Activated gamma-delta T cell treated with anti-CD3 and anti-CD28 coated beads, Interleukin-2, amount 50 U/mL, for 16 hours (primary cell): ENCODE results near the gene HAND1.
"Not testable (repeated sequence)": the region's sequence is repeated elsewhere in the genome, so short reads cannot be mapped to it uniquely, and the experiment has no call there.

Experiments
- DNase-seq: peaks from one replicate; pipeline ENCODE4 v3.0.0-alpha.2; 2020; ENCODE audit warnings: low read depth

The HAND1 gene

GRCh38 chr5:154478224-154478565 lies at the start of gene HAND1:
Gene HAND1, minus strand, starts transcription at chr5:154478227. Its CDS starts 219 bp downstream, at chr5:154478008.
- no peak for DNase-seq

- DNase-seq, result no peak
These were observed 48.5 kb upstream of the HAND1 start for GRCh38 chr5:154526231-154527226.

GRCh38 chr5:154524859-154525258 lies 46.8 kb upstream of the HAND1 start:
- DNase-seq, result no peak

DNA sequence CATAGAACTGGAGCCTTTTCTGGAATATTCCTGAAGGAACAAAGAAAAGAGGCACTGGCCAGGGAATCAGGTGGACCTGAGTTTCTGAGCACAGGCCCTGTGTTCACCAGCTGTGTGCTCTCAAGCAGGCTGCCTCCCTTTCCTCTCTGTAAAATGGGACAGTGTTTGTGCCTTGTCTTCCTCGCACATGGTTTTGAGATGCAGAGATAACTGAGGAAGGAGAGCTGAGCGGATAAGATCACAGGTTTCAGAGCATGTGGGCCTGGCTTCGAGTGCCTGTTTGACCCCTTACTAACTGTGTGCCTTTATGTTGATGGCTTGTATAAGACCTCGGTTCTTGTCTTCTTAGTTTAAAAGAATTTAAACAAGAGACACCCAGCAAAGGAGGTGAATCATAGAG lies 46.2 kb upstream of the HAND1 start:
- no peak for DNase-seq

DNA sequence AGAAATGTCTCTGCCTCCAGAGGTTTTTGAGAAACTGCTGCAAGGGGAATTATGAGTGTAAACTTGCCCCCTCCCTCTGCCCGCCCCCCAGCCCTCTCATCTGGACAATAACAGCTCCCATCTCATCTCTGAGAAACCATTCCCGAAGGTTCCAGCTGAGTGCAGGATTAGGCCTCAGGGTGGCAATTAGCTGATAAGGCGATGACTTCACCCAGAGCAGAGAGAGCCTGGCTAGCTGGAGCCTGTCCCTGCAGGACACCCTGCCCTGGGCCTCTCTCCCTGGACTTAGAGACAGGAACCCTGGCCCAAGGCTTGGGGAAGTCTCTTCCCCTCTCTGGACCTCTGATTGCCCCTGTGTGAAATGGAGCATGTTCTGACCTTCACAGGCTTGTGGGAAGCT lies 45.7 kb upstream of the HAND1 start:
- no peak for DNase-seq

GRCh38 chr5:154523104-154523503 lies 45.1 kb upstream of the HAND1 start:
- no peak for DNase-seq

DNA sequence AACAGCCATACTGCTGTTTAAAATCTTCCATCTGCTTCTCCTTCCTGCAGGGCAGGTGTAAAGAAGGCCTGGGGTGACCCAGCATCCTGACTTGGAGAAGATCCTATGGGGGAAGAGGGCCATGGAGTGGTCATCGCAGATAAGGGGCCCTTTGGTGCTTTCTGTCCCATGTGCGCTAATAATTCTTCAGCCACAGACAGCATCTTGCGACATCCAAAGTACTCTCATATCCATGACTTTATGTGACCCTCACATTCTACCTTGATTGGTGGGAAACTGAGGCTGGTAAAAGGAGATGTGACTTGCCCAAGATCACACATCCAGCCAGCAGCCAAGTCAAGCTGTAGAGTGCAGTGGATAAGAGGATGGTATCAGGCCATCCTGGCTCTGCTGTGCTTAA lies 44.3 kb upstream of the HAND1 start:
- DNase-seq, result no peak

GRCh38 chr5:154521756-154522155 lies 43.7 kb upstream of the HAND1 start:
- DNase-seq, result no peak

GRCh38 chr5:154520861-154521453 lies 42.9 kb upstream of the HAND1 start:
- DNase-seq, result no peak

DNA sequence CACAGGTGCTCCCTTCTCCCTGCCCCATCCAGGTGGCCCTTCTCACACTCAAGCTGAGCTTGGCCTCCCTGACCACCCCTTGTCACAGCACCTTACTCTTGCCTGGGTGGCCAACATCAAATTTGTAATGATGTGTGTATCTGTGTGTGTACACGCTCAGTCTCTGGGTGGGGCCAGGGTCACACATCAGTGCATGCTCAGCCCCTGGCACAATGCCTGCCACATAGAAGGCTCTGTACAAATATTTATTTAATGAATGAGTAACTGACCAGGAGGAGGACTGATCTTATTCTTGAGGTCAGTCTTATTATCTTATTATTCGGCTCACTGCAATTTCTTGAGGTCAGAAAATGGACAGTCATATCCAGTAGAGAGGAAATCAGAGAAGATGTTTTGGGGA lies 41.3 kb upstream of the HAND1 start:
- no peak for DNase-seq

DNA sequence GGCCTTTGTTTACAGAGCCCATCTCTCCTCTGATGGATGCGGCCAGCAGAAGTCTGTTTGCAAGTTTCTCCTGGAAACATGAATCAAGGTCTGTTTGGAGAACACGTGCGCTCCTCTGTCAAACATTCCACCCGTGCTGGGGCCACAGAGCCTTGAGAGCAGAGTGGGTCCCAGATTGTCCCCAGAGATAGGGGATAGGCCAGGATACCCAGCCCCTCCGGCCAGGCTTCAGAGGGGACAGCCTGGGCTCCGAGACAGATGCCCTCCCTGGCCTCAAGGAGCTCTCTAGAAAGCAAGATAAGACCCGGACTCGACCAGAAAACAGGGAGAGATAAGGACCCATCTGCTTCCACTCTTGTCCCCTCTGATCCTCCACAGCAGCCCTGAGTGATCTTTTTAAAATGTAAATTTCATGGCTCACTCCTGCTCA lies 40.4 kb upstream of the HAND1 start:
- no peak for DNase-seq

- DNase-seq, result no peak
These were observed 39.9 kb upstream of the HAND1 start for GRCh38 chr5:154517810-154518437.

- no peak for DNase-seq
These were observed 39.2 kb upstream of the HAND1 start for GRCh38 chr5:154517181-154517580.

DNA sequence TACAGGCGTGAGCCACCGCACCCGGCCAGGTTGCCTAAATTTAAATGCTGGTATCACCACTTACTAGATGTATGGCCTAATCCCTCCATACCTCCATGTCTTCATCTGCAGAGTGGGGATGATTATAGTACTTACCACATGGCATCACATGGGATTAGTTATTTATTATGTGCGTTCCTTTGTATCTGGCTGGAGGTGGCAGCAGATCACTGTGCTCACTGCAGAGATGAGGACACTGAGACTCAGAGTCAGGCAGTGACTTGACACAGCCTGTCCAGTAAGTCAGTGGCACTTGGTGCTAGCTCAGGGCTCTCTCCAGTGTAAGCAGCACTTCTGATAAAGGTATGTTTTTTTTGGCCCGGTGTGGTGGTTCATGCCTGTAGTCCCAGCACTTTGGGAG lies 38.4 kb upstream of the HAND1 start:
- DNase-seq, result no peak

GRCh38 chr5:154515488-154515887 lies 37.5 kb upstream of the HAND1 start:
- not testable (repeated sequence) for DNase-seq

DNA sequence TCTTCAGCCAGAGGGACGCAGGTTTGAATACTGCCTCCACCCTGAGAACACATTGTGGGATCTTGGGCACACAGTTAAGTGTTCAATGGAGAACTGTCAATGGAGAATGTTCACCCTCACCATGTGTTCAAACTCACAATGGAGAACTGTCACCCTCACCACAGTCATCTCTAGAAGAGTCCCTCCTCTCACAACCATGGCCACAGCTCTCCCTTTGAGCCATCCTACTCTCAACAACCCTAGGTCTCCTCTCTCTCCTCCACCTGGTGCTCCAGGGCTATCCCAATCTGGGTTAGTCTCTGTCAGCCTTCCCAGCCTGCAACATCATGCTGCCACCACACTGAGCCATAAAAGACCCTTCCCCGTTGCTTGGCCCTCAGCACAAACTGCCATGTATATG lies 36.3 kb upstream of the HAND1 start:
- DNase-seq, result no peak

DNA sequence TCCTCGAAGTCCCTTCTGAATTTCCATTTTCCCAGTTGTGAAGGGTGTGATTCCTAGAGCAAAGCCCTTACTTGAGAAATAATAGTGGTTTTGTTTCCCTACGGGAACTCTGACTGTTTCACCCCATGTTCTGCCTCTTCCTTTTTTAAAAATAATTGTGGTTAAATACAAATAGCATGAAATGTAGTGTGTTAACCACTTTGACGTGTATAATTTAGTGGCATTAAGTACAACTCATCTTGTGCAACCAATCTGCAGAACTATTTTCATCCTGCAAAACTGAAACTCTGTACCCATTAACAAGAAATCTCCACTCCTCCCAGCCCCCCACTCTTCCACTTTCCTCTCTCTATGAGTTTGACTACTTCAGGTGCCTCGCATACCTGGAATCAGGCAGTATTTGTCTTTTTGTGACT lies 35.6 kb upstream of the HAND1 start:
- DNase-seq, result no peak

- no peak for DNase-seq
These were observed 34.0 kb upstream of the HAND1 start for GRCh38 chr5:154511984-154512383.

DNA sequence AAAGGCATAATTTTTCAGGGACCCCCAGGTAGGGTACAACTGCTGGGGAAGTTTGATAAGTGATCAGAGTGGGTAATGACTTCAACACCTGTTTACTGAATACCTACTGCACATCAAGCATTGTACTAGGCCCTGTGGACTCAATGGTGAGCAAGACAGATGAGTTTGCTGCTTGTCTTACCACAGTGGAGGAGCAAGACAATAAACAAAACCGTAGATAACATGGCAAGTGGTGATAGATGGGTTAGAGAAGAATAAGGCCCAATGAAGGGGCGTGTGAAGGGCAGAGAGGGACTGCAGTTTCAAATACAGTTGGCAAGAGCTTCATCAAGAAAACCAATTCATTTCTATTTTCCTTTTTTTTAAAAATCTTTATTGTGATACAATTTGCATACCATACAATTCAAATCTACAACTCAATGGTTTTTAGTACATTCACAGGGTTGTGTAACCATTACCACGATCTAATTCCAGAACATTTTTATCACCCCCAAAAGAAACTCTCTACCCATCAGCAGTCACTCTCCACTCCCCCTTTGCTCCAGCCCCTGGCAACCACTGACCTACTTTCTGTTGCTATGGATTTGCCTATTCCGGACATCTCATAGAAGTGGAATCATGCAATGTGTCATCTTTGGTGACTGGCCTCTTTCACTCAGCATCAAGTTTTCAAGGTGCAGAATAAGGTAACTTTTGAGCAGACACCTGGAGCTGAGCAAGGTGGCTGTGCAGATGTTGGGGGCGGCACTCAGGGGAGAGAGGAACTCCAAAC lies 31.9 kb upstream of the HAND1 start:
- no peak for DNase-seq

GRCh38 chr5:154508114-154508513 lies 30.1 kb upstream of the HAND1 start:
- no peak for DNase-seq

DNA sequence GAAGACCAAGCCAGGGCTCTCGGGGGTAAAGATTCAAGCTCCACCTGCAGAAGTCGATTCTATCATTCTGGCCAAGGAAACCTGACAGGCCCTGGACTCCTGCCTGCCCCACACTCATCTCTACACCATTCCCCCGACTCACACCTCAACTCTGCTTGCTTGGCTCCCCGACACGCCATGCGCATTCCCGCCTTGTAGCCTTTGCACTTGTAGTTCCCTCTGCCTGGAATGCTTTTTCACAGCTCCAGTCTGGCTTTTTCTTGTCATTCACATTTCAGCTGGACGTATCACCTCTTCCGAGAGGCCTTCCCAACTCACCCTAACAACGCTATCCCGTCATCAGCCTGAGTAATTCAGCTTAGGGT lies 28.7 kb upstream of the HAND1 start:
- DNase-seq, result no peak

DNA sequence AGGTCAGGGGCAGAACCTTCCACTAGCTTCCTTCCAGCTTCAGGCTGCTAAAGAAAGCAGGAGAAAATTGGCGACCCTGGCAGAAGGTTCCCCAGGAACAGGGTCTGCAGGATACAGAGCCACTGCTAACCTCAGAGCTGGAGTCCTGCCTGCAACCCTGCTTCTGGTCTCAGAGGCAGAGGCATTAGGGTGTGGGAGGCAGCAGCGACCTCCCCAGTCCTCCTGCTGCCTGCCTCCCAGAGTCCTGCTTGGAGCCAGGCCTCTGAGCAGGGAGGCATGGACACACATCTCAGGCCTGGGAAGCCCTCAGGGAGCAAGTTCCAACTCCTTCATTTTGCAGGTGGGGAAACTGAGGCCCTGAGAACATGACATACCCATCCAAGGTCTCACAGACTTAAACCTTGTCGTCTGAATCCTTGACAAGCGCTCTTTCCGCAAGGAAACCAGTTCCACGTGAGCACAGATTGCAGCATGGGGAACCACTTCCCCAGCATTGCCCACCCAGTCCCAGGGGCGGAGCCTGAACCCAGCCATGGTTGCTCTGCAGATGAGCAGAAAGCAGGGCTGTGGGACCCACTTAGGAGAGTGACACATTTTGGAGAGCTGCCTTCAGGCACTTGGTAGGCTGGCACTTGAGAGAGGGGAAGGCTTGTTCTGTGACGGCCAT lies 28.2 kb upstream of the HAND1 start:
- no peak for DNase-seq
